Osteoblast (primary cell): Measurements from ENCODE around the gene TRAF3IP3. TPM values are rescaled to one million over a fixed set of nuclear protein-coding genes. Genes with fewer than 3 reads are reported as not detected.

Experiments
- DNase-seq: peaks from one replicate; pipeline ENCODE4 v3.0.0; 2011; ENCODE audit warnings: low spot score, mixed read lengths; ENCODE audit not compliant: insufficient read length; ENCODE audit errors: missing footprints
- H2AFZ ChIP-seq: 2 replicates; pipeline ENCODE4 v1.6.0; 2011; ENCODE audit warnings: mild to moderate bottlenecking, low read length
- H3K27ac ChIP-seq: 2 replicates; pipeline ENCODE4 v1.5.1; 2011; ENCODE audit warnings: mild to moderate bottlenecking, low read depth, low read length, moderate library complexity
- H3K27me3 ChIP-seq: 2 replicates; pipeline ENCODE4 v1.6.0; 2012; ENCODE audit warnings: mild to moderate bottlenecking, control low read depth, inconsistent platforms, low read length, moderate library complexity; ENCODE audit not compliant: insufficient read depth
- H3K36me3 ChIP-seq: 2 replicates; pipeline ENCODE4 v1.5.1; 2011; ENCODE audit warnings: mild to moderate bottlenecking, low read length, control low read depth, moderate library complexity; ENCODE audit not compliant: insufficient read depth
- H3K4me1 ChIP-seq: 2 replicates; pipeline ENCODE4 v1.5.1; 2011; ENCODE audit warnings: mild to moderate bottlenecking, low read length, control low read depth, moderate library complexity; ENCODE audit not compliant: insufficient read depth
- H3K4me2 ChIP-seq: 2 replicates; pipeline ENCODE4 v1.6.0; 2011; ENCODE audit warnings: mild to moderate bottlenecking, low read length; ENCODE audit not compliant: insufficient read depth
- H3K4me3 ChIP-seq: fragments of 200-600 bp; sonication (generic); 3 replicates; pipeline ENCODE4 v1.5.1; 2012; ENCODE audit warnings: mild to moderate bottlenecking, low read length, inconsistent platforms; ENCODE audit not compliant: insufficient read depth
- H3K79me2 ChIP-seq: 2 replicates; pipeline ENCODE4 v1.6.0; 2012; ENCODE audit warnings: mild to moderate bottlenecking, low read length, control low read depth, inconsistent platforms; ENCODE audit not compliant: insufficient read depth
- H3K9me3 ChIP-seq: 2 replicates; pipeline ENCODE4 v1.5.1; 2011; ENCODE audit warnings: low read depth, low read length, control low read depth
- H4K20me1 ChIP-seq: 2 replicates; pipeline ENCODE4 v1.6.0; 2012; ENCODE audit warnings: mild to moderate bottlenecking, low read length, control low read depth; ENCODE audit not compliant: insufficient read depth
- CTCF ChIP-seq: IDR thresholded peaks from 2 replicates; pipeline ENCODE4 v1.5.1; 2011; ENCODE audit warnings: mild to moderate bottlenecking, low read depth, low read length, moderate library complexity; ENCODE audit errors: extremely low read depth
- total RNA-seq: library from RNA; depleted of rRNA; stranded (reverse); fragments of >200 nt; gene quantifications from 2 replicates; pipeline ENCODE4 v1.2.3, GENCODE V29; 2012

TRAF3IP3 gene
- total RNA-seq, 1 donor, result not detected

GRCh38 chr1:209741889-209742288 is 14.0 kb upstream of the TRAF3IP3 start:
- no peak for TF ChIP-seq CTCF
- DNase-seq, result no peak
- no peaks in the 10 kb centered on the region for H3K9me3 ChIP-seq
- no peaks in the 10 kb centered on the region for H3K27me3 ChIP-seq
- no peaks in the 10 kb centered on the region for H3K36me3 ChIP-seq
- peak overlapping the region; percentile 56 for H2AFZ ChIP-seq
- H3K27ac ChIP-seq, result peak overlapping the region; percentile 91
- no peaks in the 10 kb centered on the region for H4K20me1 ChIP-seq
- peaks cover 21% of the 10 kb centered on the region for H3K4me1 ChIP-seq
- peak overlapping the region; percentile 66 for H3K4me2 ChIP-seq
- H3K4me3 ChIP-seq, result peak overlapping the region; percentile 36
- H3K79me2 ChIP-seq, result no peaks in the 10 kb centered on the region

GRCh38 chr1:209742409-209743144 is 13.3 kb upstream of the TRAF3IP3 start:
- no peaks in the 10 kb centered on the region for H3K9me3 ChIP-seq
- no peaks in the 10 kb centered on the region for H3K36me3 ChIP-seq
- H3K4me1 ChIP-seq, result peaks cover 27% of the 10 kb centered on the region
- no peaks in the 10 kb centered on the region for H3K79me2 ChIP-seq
- DNase-seq, result peak; percentile 69
- H3K4me3 ChIP-seq, result peak overlapping the region; percentile 36
- H2AFZ ChIP-seq, result peak overlapping the region; percentile 68
- TF ChIP-seq CTCF, result no peak
- no peaks in the 10 kb centered on the region for H4K20me1 ChIP-seq
- H3K27ac ChIP-seq, result peak overlapping the region; percentile 91
- peak overlapping the region; percentile 66 for H3K4me2 ChIP-seq
- H3K27me3 ChIP-seq, result no peaks in the 10 kb centered on the region

GRCh38 chr1:209743145-209743482 is 12.7 kb upstream of the TRAF3IP3 start:
- Histone ChIP-seq H3K27ac (peak overlapping the region; percentile 91), H3K4me2 (peak overlapping the region; percentile 66), H3K4me1 (peaks cover 27% of the 10 kb centered on the region), H4K20me1 (no peaks in the 10 kb centered on the region), H3K27me3 (no peaks in the 10 kb centered on the region), H3K9me3 (no peaks in the 10 kb centered on the region), H3K4me3 (peak overlapping the region; percentile 36), H2AFZ (peak overlapping the region; percentile 68), H3K36me3 (no peaks in the 10 kb centered on the region), H3K79me2 (no peaks in the 10 kb centered on the region)
- DNase-seq, result peak; percentile 81
- no peak for TF ChIP-seq CTCF

GRCh38 chr1:209746451-209747165 is 9.2 kb upstream of the TRAF3IP3 start:
- DNase-seq, result no peak

More at GRCh38 chr1:209746451-209747165, 9.2 kb upstream of the TRAF3IP3 start:
- Histone ChIP-seq H3K4me2 (peak overlapping the region; percentile 76), H3K27me3 (no peaks in the 10 kb centered on the region), H3K9me3 (no peaks in the 10 kb centered on the region), H3K4me3 (no peak overlapping the region), H3K79me2 (no peaks in the 10 kb centered on the region), H3K27ac (no peak overlapping the region), H3K36me3 (no peaks in the 10 kb centered on the region), H2AFZ (no peak overlapping the region), H3K4me1 (peaks cover 26% of the 10 kb centered on the region), H4K20me1 (no peaks in the 10 kb centered on the region)
- no peak for TF ChIP-seq CTCF
